HUDEP-2 (cell line): ENCODE measurements around the gene SORCS1.
A peak's percentile ranks its signal among the peaks of the same experiment; 100 is the strongest.

Source experiments
- DNase-seq, 76 experiments: peaks; one replicate each; lab custom pipeline; 2025; ENCODE audit not compliant: unreplicated experiment in 76 of 76; lab: John Stamatoyannopoulos, UW

SORCS1 gene

GRCh38 chr10:106706127-106706526, 458.4 kb downstream of the SORCS1 start:
- DNase-seq = no peak

- peak in 27 of 76 experiments; percentile 0 to 46 (median 6) for DNase-seq
Observed at GRCh38 chr10:106705681-106706100, 458.8 kb downstream of the SORCS1 start.

- no peak for DNase-seq
Observed at GRCh38 chr10:106696239-106696638, 468.3 kb downstream of the SORCS1 start.

GRCh38 chr10:106694696-106695095, 469.8 kb downstream of the SORCS1 start:
- DNase-seq = no peak

GRCh38 chr10:106682175-106682574, 482.3 kb downstream of the SORCS1 start:
- DNase-seq = no peak

DNA sequence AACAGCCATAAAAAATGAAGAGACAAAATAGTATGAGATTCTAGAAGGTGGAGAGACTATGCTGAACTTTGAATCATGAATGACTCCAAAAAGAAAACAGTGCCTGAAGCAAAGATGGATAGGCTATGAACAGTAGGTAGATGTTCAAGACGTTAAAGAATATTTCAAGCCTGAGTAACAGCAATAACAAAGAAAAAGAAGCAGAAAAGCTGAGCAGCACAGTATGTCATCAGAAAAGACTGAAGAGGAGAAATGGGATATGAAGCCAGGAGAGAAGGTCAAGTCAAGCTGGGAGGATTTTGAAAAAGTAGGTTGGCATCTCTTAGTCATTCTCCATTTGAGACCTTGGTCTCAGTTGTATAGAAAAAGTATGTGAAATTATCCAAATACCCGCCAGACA, 484.4 kb downstream of the SORCS1 start:
- no peak for DNase-seq

GRCh38 chr10:106679314-106679713, 485.2 kb downstream of the SORCS1 start:
- no peak for DNase-seq

- DNase-seq = no peak
Observed at GRCh38 chr10:106672517-106673175, 491.9 kb downstream of the SORCS1 start.

DNA sequence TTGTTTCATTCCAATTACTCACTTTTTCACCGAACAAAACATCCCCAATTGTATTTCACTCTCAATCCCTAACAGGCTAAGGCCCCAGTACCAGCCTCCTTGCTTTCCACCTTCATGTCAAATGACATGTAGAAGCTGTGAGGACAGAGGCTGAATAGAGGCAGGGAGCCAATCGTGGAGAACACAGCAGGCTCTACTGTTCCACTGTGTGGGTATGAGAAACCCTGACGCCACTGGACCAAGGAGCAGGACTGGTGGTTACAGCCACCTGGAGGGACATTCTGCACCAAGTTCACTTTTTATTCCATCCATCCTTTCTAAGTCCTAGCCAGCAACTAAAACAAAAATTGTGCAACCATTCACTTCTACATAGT, 502.8 kb downstream of the SORCS1 start:
- no peak for DNase-seq

DNA sequence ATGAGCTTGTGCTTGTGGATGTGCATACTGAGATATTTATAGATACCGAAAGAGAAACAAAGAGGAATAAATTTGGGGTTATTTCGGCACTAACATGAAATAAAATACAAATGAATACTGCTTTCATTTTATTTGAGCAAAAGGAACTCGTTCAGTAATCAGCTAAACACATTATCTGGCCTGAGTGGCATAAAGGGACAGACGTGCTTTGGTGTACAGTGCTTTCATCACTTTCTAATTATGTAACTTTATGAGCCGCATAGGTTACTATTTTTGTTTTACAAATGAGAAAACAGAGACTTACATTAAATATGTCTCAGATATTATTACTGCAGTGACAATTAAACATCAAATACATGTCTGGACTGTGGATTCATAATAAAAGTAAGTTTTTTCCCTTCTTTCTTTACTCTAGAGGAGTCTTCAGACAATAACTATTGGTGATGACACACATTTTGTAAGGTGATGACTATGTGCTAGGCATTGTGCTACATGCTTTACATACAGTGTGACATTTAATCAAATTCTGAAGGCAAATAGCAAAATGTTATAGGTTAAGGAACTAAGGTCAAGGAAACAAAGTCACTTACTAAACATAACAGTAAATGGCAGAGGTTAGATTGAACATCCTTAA, 503.3 kb downstream of the SORCS1 start:
- no peak for DNase-seq

DNA sequence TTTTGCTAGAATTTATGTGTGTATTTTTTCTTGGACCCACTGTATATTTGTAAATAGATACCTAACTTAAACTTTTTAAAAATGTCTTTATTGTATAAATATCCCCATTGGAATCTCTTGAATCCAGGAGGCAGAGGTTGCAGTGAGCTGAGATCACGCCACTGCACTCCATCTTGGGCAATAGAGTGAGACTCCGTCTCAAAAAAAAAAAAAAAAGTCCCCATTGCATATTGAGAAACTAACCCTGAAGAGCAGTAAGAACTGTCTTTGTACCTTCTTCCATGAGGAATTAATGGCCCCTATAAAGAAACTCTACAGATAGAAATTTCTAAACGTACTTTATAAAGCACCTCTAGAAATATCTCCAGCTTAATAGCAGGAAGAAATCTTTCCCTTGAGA, 504.0 kb downstream of the SORCS1 start:
- DNase-seq = no peak

- DNase-seq = no peak
Observed at GRCh38 chr10:106655636-106656035, 508.9 kb downstream of the SORCS1 start.

- no peak for DNase-seq
Observed at GRCh38 chr10:106655165-106655564, 509.3 kb downstream of the SORCS1 start.

GRCh38 chr10:106652279-106652678, 512.2 kb downstream of the SORCS1 start:
- DNase-seq = no peak

DNA sequence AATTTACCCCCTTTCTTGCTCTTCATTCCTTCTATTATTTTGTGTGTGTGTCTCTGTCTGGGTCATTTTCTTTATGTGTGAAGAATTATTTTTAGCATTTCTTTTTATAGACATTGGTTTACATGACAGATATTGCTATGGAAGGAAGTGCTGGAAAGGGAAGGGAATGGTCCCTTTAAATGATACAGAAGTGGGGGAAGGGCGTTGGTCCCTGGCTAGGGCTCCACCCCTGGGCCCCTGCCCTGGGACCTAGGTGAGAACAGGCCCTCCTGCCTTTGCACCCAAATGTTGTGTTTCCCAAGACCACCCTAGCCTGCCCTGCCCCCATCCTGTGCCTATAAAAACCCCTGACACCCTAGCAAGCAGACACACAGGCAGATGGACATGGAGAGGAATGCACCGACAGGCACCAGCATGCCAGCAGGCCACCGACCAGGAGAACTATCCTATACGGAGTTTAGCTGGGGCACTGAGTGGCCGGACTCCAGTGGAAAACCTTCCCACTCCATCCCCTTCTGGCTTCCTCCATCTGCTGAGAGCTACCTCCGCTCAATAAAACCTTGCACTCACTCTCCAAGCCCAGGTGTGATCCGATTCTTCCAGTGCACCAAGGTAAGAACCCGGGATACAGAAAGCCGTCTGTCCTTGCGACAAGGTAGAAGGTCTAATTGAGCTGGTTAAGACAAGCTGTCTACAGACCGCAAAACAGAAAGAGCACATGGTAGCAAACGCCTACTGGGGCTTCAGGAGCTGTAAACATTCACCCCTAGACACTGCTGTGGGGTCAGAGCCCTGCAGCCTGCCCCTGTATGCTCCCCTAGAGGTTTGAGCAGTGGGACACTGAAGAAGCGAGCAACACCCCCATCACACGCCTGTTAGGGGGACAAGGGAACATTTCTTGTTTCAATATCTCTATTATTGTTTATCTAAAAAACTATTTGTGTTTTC, 515.7 kb downstream of the SORCS1 start:
- DNase-seq = no peak

- DNase-seq = no peak
Observed at GRCh38 chr10:106643473-106643872, 521.0 kb downstream of the SORCS1 start.

DNA sequence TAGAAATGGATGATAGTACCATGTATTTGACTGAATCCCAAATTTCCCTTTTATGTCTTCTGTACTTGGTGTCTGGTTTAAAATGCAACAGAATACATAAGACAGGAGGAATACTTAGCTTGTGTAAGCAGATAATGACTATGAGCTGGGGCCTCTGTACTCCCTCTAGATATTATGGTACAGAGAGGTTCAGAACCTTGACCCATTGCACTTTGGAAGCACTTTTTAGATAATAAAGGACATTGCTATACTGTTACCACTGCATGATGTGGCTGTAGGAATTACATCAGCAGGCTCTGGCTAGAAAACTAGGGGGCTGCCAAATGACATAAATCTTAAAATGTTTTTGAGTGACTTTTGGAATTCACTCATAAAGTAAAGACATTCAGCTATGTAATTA, 526.6 kb downstream of the SORCS1 start:
- DNase-seq = no peak

- no peak for DNase-seq
Observed at GRCh38 chr10:106636766-106637491, 527.6 kb downstream of the SORCS1 start.

GRCh38 chr10:106635947-106636346, 528.6 kb downstream of the SORCS1 start:
- DNase-seq = no peak

- DNase-seq = no peak
Observed at GRCh38 chr10:106631016-106631702, 533.3 kb downstream of the SORCS1 start.
